HepG2 (cell line): ENCODE data around the gene PCDHGB1. TPM values are rescaled to one million over a fixed set of nuclear protein-coding genes. Genes with fewer than 3 reads are reported as not detected.
A peak's percentile ranks its signal among the peaks of the same experiment; 100 is the strongest.

Source experiments
- ATAC-seq: fragments of 200-7000 bp; cut with Tn5 transposase; 3 replicates; pipeline ENCODE4 v1.9.1; 2020; ENCODE audit warnings: mild to moderate bottlenecking, moderate library complexity
- BruUV-seq: library from RNA; stranded (reverse); fragments of 400-500 nt; replicated peaks from 2 replicates; lab custom pipeline; 2021; lab: Mats Ljungman, UMichigan
- CTCF ChIA-PET: fragments of 300-600 bp; formaldehyde crosslinking; extraction: SDS; loops from one replicate; lab custom pipeline; 2021; ENCODE audit warnings: low total read pairs, inconsistent platforms, low intra/inter-chr PET ratio; lab: Yijun Ruan, JAX
- POLR2A ChIA-PET: fragments of 350-600 bp; sonication (Branson Sonifier 250); formaldehyde crosslinking; loops from one replicate; lab custom pipeline; 2020; ENCODE audit warnings: antibody characterized with exemption, inconsistent platforms; lab: Yijun Ruan, JAX
- DNase-seq: peaks from one replicate; pipeline ENCODE4 v3.0.0-alpha.2; 2015; ENCODE audit warnings: low spot score
- FAIRE-seq: peaks from 3 replicates; lab custom pipeline; 2011; peaks lifted over from hg19 to GRCh38; lab: Jason Lieb, UNC
- H2AFZ ChIP-seq: one replicate; pipeline ENCODE4 v1.6.1; 2011; ENCODE audit warnings: low read length, inconsistent platforms
- H3K27ac ChIP-seq: fragments of 300-600 bp; 3 replicates; pipeline ENCODE4 v1.8.0; 2011; ENCODE audit warnings: mixed run types, mild to moderate bottlenecking, mixed read lengths, low read length, inconsistent platforms; ENCODE audit not compliant: insufficient read depth; ENCODE audit errors: extremely low read length
- H3K27me3 ChIP-seq, 2 experiments: fragments of 200-600 bp in 1 of 2; 2 replicates in 1 of 2; 3 replicates in 1 of 2; pipeline versions ENCODE4 v1.6.0 to v1.8.0; 2011; ENCODE audit warnings: low read length in 2 of 2, mild to moderate bottlenecking in 2 of 2, moderate library complexity in 2 of 2, inconsistent platforms in 1 of 2; ENCODE audit not compliant: insufficient read depth in 2 of 2, control insufficient read depth in 1 of 2
- H3K36me3 ChIP-seq, 2 experiments: fragments of 200-600 bp in 1 of 2; replicated peaks in 1 of 2; 2 replicates in 1 of 2; 3 replicates in 1 of 2; pipeline versions ENCODE4 v1.5.1 to v1.8.0; 2011; ENCODE audit warnings: low read length in 2 of 2, inconsistent platforms in 1 of 2; ENCODE audit not compliant: insufficient read depth in 2 of 2, control insufficient read depth in 1 of 2
- H3K4me1 ChIP-seq: 2 replicates; pipeline ENCODE4 v1.5.1; 2012; ENCODE audit warnings: low read length, inconsistent platforms; ENCODE audit not compliant: insufficient read depth
- H3K4me2 ChIP-seq: 2 replicates; pipeline ENCODE4 v1.6.0; 2011; ENCODE audit warnings: low read depth, low read length, inconsistent platforms
- H3K4me3 ChIP-seq, 3 experiments: fragments of 200-600 bp in 1 of 3; sonication (generic), shearing (Covaris generic) in 1 of 3; replicated peaks in 1 of 3; 2 replicates each; pipeline ENCODE4 v1.5.1; 2011 to 2016; ENCODE audit warnings: low read length in 3 of 3, inconsistent platforms in 2 of 3, low read depth in 2 of 3, mild to moderate bottlenecking in 2 of 3, control low read depth in 1 of 3, mixed read lengths in 1 of 3; ENCODE audit not compliant: insufficient read depth in 1 of 3
- H3K79me2 ChIP-seq: one replicate; pipeline ENCODE4 v1.6.1; 2011; ENCODE audit warnings: low read length, inconsistent platforms; ENCODE audit not compliant: insufficient read depth
- H3K9ac ChIP-seq: 2 replicates; pipeline ENCODE4 v1.6.0; 2011; ENCODE audit warnings: mild to moderate bottlenecking, low read depth, low read length, inconsistent platforms; ENCODE audit not compliant: insufficient read depth
- H3K9me3 ChIP-seq: 2 replicates; pipeline ENCODE4 v1.5.1; 2012; ENCODE audit warnings: mild to moderate bottlenecking, low read length
- H4K20me1 ChIP-seq: 2 replicates; pipeline ENCODE4 v1.6.0; 2011; ENCODE audit warnings: inconsistent platforms, mild to moderate bottlenecking, low read length, moderate library complexity; ENCODE audit not compliant: insufficient read depth
- AGO2 ChIP-seq: fragments of 200-400 bp; formaldehyde crosslinking; optimal IDR thresholded peaks from 2 replicates; pipeline ENCODE3; 2017; ENCODE audit warnings: mild to moderate bottlenecking, low read depth, low read length, moderate library complexity
- KDM2A ChIP-seq: sonication (generic); formaldehyde crosslinking; IDR thresholded peaks from 2 replicates; pipeline ENCODE4 v1.4.0; 2020; ENCODE audit warnings: low read depth, missing genetic modification reagents, borderline replicate concordance
- MYC ChIP-seq: sonication (generic); formaldehyde crosslinking; IDR thresholded peaks from 2 replicates; pipeline ENCODE4 v1.9.0; 2021; ENCODE audit warnings: missing genetic modification reagents, borderline replicate concordance
- PRPF4 ChIP-seq: fragments of 200-400 bp; formaldehyde crosslinking; IDR thresholded peaks from 2 replicates; pipeline ENCODE4 v1.6.1; 2016; ENCODE audit warnings: low read length, low read depth; ENCODE audit not compliant: poor library complexity, severe bottlenecking
- SAP130 ChIP-seq: IDR thresholded peaks from 2 replicates; pipeline ENCODE4 v1.6.1; 2016; ENCODE audit warnings: low read depth
- SOX5 ChIP-seq: IDR thresholded peaks from 2 replicates; pipeline ENCODE4 v1.6.1; 2016; ENCODE audit warnings: borderline replicate concordance
- TGIF2 ChIP-seq: IDR thresholded peaks from 2 replicates; pipeline ENCODE4 v1.6.1; 2016; ENCODE audit warnings: control low read depth, missing compliant biosample characterization
- WGBS: methylation state at CpG from one replicate; pipeline ENCODE4 v1.1.6; 2017; ENCODE audit warnings: low lambda C conversion rate; 5-methylcytosine and 5-hydroxymethylcytosine counted together
- in situ Hi-C: cut with HindIII; loops from 2 replicates; pipeline ENCODE4 v1.10.0; 2017; ENCODE audit warnings: low pct_unique_long_range_greater_than_20kb; ENCODE audit not compliant: extremely low pct_ligation_motif_present
- intact Hi-C: fragments of 100-400 bp; cut with micrococcal nuclease; formaldehyde crosslinking; loops from one replicate; pipeline ENCODE4 v1.10.0; 2022; ENCODE audit not compliant: unreplicated experiment
- polyA plus RNA-seq, 8 experiments: library from polyadenylated mRNA; depleted of rRNA in 3 of 8; stranded (reverse) in 7 of 8; unstranded in 1 of 8; fragments of >200 nt; fragmentation: Illumina TruSeq in 4 of 8; extraction: Trizol in 4 of 8; gene quantifications; 2 replicates each; pipeline versions ENCODE4 v1.2.1 to v1.2.3, GENCODE V29; 2011 to 2016; ENCODE audit warnings: low read depth in 4 of 8, missing spikeins in 1 of 8, mixed read lengths in 1 of 8; ENCODE audit not compliant: insufficient read depth in 1 of 8
- total RNA-seq, 5 experiments: library from RNA; depleted of rRNA; stranded (reverse); fragments of >200 nt; fragmentation: Illumina TruSeq; extraction: Trizol; gene quantifications; 2 replicates each; pipeline ENCODE4 v1.2.3, GENCODE V29; 2016; ENCODE audit warnings: low read depth in 1 of 5
- TF ChIP-seq, protein P1 (sequence below): sonication (generic); formaldehyde crosslinking; IDR thresholded peaks from 2 replicates; pipeline ENCODE4 v1.8.1; 2022; ENCODE audit warnings: mild to moderate bottlenecking, missing genetic modification reagents
- TF ChIP-seq, protein P2 (sequence below): sonication (generic); formaldehyde crosslinking; IDR thresholded peaks from 2 replicates; pipeline ENCODE4 v1.8.1; 2023; ENCODE audit warnings: mild to moderate bottlenecking, missing genetic modification reagents

Gene PCDHGB1
- total and polyA plus RNA-seq, 2 of the 13 experiments (the other 11 are each of a cell fraction or from before 2014, with no cell fraction given): 1.0 to 2.6 TPM

DNA sequence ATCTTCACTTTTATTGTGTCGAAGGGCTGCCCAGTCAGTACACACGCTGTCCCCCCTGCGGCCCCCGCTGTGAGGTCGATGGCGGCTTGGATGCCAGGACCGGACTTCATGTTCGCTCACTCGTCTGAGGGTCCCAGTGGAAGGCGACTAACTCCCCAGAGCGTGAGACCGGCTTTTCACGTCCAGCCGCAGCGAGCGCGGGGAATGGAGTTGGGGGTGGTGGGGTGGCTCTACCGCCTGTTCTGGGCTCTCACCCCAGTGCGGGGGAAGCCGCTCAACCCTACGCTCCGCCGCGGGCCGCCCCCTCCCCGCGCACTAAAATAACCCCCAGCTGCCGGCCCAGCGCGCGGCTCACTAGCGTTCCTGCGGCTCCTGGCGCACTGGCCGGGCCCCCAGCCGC is 46.1 kb upstream of the PCDHGB1 start, which contains the start of gene SLC25A2:
TSS of gene SLC25A2 (minus strand) at position 294 of the 400 bp plus-strand sequence. CDS start at position 110, 184 bp downstream.
- no TSS peak for BruUV-seq
- H3K4me2 ChIP-seq: no peak within 1 kb of the TSS
- no peaks in the 10 kb centered on the region for H3K79me2 ChIP-seq
- no peaks in the 10 kb centered on the region for H3K36me3 ChIP-seq
- no peak within 1 kb of the TSS for H2AFZ ChIP-seq
- TF ChIP-seq, protein P1, sequence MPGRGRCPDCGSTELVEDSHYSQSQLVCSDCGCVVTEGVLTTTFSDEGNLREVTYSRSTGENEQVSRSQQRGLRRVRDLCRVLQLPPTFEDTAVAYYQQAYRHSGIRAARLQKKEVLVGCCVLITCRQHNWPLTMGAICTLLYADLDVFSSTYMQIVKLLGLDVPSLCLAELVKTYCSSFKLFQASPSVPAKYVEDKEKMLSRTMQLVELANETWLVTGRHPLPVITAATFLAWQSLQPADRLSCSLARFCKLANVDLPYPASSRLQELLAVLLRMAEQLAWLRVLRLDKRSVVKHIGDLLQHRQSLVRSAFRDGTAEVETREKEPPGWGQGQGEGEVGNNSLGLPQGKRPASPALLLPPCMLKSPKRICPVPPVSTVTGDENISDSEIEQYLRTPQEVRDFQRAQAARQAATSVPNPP (CRISPR knock-in tag): no peak
- TF ChIP-seq, protein P2, sequence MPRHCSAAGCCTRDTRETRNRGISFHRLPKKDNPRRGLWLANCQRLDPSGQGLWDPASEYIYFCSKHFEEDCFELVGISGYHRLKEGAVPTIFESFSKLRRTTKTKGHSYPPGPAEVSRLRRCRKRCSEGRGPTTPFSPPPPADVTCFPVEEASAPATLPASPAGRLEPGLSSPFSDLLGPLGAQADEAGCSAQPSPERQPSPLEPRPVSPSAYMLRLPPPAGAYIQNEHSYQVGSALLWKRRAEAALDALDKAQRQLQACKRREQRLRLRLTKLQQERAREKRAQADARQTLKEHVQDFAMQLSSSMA (CRISPR knock-in tag): no peak
- no peak for TF ChIP-seq KDM2A (CRISPR knock-in tag)
- no peak for TF ChIP-seq MYC
- TF ChIP-seq SAP130 (CRISPR knock-in tag): no peak
- TF ChIP-seq AGO2: peak; percentile 25
- no peak for TF ChIP-seq TGIF2
- TF ChIP-seq SOX5: no peak
- no peak for TF ChIP-seq PRPF4
- TF ChIP-seq, all 625 proteins: peak for 1
- no peak within 1 kb of the TSS for H3K27ac ChIP-seq
- H3K9ac ChIP-seq: no peak within 1 kb of the TSS
- no peaks in the 10 kb centered on the region for H4K20me1 ChIP-seq
- no peak for DNase-seq
- CTCF ChIA-PET: no interaction called here
- POLR2A ChIA-PET: no interaction called here
- H3K4me1 ChIP-seq: no peaks in the 10 kb centered on the region
- no peak for ATAC-seq
- no peak for FAIRE-seq
- intact Hi-C loops: no loop called here
- H3K27me3 ChIP-seq: no peaks in the 10 kb centered on the region
- WGBS: 95% methylated on average over 21 of the region's 36 CpGs
- peaks cover 46% of the 10 kb centered on the region for H3K9me3 ChIP-seq
- H3K4me3 ChIP-seq: no peak within 1 kb of the TSS
- in situ Hi-C loops: no loop called here
